ENCODE results near the gene STK10.

DNA sequence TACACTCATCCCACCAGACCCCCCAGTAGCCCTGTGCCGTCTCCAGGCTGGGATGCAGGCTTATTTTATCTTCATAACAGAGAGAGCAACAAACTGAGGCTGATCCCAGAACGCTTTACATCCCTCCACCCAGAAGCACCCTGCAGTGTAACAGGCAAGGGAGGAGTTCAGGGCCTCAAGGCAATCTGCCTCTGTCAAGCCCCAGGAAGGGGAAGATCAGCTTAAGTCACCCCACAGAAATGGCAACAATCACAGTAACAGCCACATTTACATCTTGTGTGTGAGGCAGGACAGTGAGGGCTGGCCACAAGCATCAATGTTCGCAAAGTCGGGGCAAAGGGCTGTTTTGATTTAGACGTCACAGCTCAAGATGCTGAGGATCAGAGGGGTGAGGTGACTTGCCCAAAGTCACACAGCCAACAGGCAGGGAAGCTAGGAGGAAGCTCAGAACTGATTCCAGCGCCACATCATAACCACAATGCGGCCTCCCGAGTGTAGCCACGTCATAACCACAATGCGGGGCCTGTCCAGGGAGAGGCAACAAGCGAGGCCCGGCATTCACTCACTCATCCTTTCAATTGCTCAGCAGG lies 14.4 kb downstream of the STK10 start:
- TF ChIP-seq, protein P1, sequence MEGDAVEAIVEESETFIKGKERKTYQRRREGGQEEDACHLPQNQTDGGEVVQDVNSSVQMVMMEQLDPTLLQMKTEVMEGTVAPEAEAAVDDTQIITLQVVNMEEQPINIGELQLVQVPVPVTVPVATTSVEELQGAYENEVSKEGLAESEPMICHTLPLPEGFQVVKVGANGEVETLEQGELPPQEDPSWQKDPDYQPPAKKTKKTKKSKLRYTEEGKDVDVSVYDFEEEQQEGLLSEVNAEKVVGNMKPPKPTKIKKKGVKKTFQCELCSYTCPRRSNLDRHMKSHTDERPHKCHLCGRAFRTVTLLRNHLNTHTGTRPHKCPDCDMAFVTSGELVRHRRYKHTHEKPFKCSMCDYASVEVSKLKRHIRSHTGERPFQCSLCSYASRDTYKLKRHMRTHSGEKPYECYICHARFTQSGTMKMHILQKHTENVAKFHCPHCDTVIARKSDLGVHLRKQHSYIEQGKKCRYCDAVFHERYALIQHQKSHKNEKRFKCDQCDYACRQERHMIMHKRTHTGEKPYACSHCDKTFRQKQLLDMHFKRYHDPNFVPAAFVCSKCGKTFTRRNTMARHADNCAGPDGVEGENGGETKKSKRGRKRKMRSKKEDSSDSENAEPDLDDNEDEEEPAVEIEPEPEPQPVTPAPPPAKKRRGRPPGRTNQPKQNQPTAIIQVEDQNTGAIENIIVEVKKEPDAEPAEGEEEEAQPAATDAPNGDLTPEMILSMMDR (IDR thresholded peaks at IDR 0.05), result no peak
- TF ChIP-seq POLR2AphosphoS5 (IDR thresholded peaks at IDR 0.05) (no peak), EP300 (IDR thresholded peaks at IDR 0.05) (no peak)
